Measurements from ENCODE around the gene MEX3C.

DNA sequence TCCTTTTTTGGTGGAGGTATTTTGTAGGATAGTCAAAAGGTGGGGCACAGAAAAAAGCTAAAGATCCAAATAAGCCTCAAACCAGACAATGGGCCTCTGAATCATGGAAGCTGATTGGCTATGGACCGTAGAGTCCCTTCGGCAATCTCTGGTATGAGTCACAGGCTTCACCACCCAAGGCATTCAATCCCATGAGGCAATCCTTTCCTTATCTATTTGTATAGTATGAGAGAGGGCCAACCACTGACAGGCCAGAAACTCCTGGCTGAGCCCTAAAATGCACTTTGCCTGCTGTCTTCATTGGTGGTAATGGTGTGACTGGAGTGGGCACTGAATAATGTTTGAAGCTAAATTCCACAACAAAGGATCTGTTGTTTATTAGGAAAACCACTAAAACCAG, 38.7 kb upstream of the MEX3C start:
- TF ChIP-seq CREB1 (CRISPR knock-in tag; IDR thresholded peaks at IDR 0.05; ENCODE audit: low read depth) (no peak), EZH2phosphoT487 (IDR thresholded peaks at IDR 0.05; ENCODE audit: unreplicated experiment) (no peak), POLR2AphosphoS5 (IDR thresholded peaks at IDR 0.05; ENCODE audit: low read depth) (no peak), JUNB (IDR thresholded peaks at IDR 0.05; ENCODE audit: unreplicated experiment) (no peak), EZH2 (IDR thresholded peaks at IDR 0.05; ENCODE audit: low read depth, unreplicated experiment) (no peak), NANOG (IDR thresholded peaks at IDR 0.05; ENCODE audit: borderline replicate concordance) (no peak), ZNF114 (CRISPR knock-in tag; IDR thresholded peaks at IDR 0.05) (no peak), ZNF331 (CRISPR knock-in tag; IDR thresholded peaks at IDR 0.05; ENCODE audit: low read depth) (no peak), STAT1 (IDR thresholded peaks at IDR 0.05; ENCODE audit: unreplicated experiment) (no peak)
- TF ChIP-seq, protein P1, sequence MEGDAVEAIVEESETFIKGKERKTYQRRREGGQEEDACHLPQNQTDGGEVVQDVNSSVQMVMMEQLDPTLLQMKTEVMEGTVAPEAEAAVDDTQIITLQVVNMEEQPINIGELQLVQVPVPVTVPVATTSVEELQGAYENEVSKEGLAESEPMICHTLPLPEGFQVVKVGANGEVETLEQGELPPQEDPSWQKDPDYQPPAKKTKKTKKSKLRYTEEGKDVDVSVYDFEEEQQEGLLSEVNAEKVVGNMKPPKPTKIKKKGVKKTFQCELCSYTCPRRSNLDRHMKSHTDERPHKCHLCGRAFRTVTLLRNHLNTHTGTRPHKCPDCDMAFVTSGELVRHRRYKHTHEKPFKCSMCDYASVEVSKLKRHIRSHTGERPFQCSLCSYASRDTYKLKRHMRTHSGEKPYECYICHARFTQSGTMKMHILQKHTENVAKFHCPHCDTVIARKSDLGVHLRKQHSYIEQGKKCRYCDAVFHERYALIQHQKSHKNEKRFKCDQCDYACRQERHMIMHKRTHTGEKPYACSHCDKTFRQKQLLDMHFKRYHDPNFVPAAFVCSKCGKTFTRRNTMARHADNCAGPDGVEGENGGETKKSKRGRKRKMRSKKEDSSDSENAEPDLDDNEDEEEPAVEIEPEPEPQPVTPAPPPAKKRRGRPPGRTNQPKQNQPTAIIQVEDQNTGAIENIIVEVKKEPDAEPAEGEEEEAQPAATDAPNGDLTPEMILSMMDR (conservative IDR thresholded peaks at IDR 0.05; ENCODE audit: low read depth in 2 of 2): no peak
- TF ChIP-seq, protein P2, sequence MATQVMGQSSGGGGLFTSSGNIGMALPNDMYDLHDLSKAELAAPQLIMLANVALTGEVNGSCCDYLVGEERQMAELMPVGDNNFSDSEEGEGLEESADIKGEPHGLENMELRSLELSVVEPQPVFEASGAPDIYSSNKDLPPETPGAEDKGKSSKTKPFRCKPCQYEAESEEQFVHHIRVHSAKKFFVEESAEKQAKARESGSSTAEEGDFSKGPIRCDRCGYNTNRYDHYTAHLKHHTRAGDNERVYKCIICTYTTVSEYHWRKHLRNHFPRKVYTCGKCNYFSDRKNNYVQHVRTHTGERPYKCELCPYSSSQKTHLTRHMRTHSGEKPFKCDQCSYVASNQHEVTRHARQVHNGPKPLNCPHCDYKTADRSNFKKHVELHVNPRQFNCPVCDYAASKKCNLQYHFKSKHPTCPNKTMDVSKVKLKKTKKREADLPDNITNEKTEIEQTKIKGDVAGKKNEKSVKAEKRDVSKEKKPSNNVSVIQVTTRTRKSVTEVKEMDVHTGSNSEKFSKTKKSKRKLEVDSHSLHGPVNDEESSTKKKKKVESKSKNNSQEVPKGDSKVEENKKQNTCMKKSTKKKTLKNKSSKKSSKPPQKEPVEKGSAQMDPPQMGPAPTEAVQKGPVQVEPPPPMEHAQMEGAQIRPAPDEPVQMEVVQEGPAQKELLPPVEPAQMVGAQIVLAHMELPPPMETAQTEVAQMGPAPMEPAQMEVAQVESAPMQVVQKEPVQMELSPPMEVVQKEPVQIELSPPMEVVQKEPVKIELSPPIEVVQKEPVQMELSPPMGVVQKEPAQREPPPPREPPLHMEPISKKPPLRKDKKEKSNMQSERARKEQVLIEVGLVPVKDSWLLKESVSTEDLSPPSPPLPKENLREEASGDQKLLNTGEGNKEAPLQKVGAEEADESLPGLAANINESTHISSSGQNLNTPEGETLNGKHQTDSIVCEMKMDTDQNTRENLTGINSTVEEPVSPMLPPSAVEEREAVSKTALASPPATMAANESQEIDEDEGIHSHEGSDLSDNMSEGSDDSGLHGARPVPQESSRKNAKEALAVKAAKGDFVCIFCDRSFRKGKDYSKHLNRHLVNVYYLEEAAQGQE (IDR thresholded peaks at IDR 0.05; ENCODE audit: unreplicated experiment): no peak
- TF ChIP-seq, protein P3, sequence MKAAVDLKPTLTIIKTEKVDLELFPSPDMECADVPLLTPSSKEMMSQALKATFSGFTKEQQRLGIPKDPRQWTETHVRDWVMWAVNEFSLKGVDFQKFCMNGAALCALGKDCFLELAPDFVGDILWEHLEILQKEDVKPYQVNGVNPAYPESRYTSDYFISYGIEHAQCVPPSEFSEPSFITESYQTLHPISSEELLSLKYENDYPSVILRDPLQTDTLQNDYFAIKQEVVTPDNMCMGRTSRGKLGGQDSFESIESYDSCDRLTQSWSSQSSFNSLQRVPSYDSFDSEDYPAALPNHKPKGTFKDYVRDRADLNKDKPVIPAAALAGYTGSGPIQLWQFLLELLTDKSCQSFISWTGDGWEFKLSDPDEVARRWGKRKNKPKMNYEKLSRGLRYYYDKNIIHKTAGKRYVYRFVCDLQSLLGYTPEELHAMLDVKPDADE (IDR thresholded peaks at IDR 0.05): no peak
- TF ChIP-seq, protein P4, sequence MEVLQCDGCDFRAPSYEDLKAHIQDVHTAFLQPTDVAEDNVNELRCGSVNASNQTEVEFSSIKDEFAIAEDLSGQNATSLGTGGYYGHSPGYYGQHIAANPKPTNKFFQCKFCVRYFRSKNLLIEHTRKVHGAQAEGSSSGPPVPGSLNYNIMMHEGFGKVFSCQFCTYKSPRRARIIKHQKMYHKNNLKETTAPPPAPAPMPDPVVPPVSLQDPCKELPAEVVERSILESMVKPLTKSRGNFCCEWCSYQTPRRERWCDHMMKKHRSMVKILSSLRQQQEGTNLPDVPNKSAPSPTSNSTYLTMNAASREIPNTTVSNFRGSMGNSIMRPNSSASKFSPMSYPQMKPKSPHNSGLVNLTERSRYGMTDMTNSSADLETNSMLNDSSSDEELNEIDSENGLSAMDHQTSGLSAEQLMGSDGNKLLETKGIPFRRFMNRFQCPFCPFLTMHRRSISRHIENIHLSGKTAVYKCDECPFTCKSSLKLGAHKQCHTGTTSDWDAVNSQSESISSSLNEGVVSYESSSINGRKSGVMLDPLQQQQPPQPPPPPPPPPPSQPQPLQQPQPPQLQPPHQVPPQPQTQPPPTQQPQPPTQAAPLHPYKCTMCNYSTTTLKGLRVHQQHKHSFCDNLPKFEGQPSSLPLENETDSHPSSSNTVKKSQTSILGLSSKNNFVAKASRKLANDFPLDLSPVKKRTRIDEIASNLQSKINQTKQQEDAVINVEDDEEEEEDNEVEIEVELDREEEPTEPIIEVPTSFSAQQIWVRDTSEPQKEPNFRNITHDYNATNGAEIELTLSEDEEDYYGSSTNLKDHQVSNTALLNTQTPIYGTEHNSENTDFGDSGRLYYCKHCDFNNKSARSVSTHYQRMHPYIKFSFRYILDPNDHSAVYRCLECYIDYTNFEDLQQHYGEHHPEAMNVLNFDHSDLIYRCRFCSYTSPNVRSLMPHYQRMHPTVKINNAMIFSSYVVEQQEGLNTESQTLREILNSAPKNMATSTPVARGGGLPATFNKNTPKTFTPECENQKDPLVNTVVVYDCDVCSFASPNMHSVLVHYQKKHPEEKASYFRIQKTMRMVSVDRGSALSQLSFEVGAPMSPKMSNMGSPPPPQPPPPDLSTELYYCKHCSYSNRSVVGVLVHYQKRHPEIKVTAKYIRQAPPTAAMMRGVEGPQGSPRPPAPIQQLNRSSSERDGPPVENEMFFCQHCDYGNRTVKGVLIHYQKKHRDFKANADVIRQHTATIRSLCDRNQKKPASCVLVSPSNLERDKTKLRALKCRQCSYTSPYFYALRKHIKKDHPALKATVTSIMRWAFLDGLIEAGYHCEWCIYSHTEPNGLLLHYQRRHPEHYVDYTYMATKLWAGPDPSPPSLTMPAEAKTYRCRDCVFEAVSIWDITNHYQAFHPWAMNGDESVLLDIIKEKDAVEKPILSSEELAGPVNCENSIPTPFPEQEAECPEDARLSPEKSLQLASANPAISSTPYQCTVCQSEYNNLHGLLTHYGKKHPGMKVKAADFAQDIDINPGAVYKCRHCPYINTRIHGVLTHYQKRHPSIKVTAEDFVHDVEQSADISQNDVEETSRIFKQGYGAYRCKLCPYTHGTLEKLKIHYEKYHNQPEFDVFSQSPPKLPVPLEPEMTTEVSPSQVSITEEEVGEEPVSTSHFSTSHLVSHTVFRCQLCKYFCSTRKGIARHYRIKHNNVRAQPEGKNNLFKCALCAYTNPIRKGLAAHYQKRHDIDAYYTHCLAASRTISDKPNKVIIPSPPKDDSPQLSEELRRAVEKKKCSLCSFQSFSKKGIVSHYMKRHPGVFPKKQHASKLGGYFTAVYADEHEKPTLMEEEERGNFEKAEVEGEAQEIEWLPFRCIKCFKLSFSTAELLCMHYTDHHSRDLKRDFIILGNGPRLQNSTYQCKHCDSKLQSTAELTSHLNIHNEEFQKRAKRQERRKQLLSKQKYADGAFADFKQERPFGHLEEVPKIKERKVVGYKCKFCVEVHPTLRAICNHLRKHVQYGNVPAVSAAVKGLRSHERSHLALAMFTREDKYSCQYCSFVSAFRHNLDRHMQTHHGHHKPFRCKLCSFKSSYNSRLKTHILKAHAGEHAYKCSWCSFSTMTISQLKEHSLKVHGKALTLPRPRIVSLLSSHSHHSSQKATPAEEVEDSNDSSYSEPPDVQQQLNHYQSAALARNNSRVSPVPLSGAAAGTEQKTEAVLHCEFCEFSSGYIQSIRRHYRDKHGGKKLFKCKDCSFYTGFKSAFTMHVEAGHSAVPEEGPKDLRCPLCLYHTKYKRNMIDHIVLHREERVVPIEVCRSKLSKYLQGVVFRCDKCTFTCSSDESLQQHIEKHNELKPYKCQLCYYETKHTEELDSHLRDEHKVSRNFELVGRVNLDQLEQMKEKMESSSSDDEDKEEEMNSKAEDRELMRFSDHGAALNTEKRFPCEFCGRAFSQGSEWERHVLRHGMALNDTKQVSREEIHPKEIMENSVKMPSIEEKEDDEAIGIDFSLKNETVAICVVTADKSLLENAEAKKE (CRISPR knock-in tag; IDR thresholded peaks at IDR 0.05): no peak
